WTC11 (cell line): ENCODE results near the gene ARHGAP26. TPM values are rescaled to one million over a fixed set of nuclear protein-coding genes. Genes with fewer than 3 reads are reported as not detected.

Experiments used
- ATAC-seq: fragments of 200-7000 bp; cut with Tn5 transposase; 2 replicates; pipeline ENCODE4 v1.10.0; 2021; ENCODE audit warnings: mild to moderate bottlenecking, moderate library complexity
- CTCF ChIA-PET: fragments of 300-600 bp; sonication (Branson Sonifier 250); formaldehyde crosslinking; loops from one replicate; lab custom pipeline; 2021; ENCODE audit warnings: antibody characterized with exemption; lab: Charles Lee
- POLR2A ChIA-PET: fragments of 350-600 bp; sonication (Branson Sonifier 250); formaldehyde crosslinking; loops from one replicate; lab custom pipeline; 2021; ENCODE audit warnings: antibody characterized with exemption; lab: Charles Lee
- DNase-seq: peaks from one replicate; pipeline ENCODE4 v3.0.0; 2021; ENCODE audit warnings: low spot score
- H3K27ac Mint-ChIP-seq: 2 replicates; pipeline ENCODE4 v1.8.0; 2021; ENCODE audit warnings: mixed read lengths
- H3K27me3 Mint-ChIP-seq: 2 replicates; pipeline ENCODE4 v1.8.0; 2021; ENCODE audit warnings: low read depth, mild to moderate bottlenecking, moderate library complexity, mixed read lengths
- H3K36me3 Mint-ChIP-seq: 2 replicates; pipeline ENCODE4 v1.8.0; 2021; ENCODE audit warnings: mixed read lengths
- H3K4me1 Mint-ChIP-seq: 2 replicates; pipeline ENCODE4 v1.8.0; 2022; ENCODE audit warnings: mixed read lengths
- H3K4me3 Mint-ChIP-seq: 2 replicates; pipeline ENCODE4 v1.8.0; 2021; ENCODE audit warnings: mild to moderate bottlenecking, moderate library complexity, mixed read lengths
- H3K9me3 Mint-ChIP-seq: 2 replicates; pipeline ENCODE4 v1.8.0; 2021; ENCODE audit warnings: mixed read lengths
- ATF3 ChIP-seq: sonication (generic); formaldehyde crosslinking; conservative IDR thresholded peaks from 2 replicates; pipeline ENCODE4 v1.8.1; 2022; ENCODE audit warnings: mild to moderate bottlenecking, missing genetic modification reagents
- CBFB ChIP-seq: sonication (generic); formaldehyde crosslinking; IDR thresholded peaks from 2 replicates; pipeline ENCODE4 v1.8.1; 2022; ENCODE audit warnings: mild to moderate bottlenecking, low read depth, missing genetic modification reagents
- CREM ChIP-seq: sonication (generic); formaldehyde crosslinking; IDR thresholded peaks from 2 replicates; pipeline ENCODE4 v1.8.1; 2022; ENCODE audit warnings: mild to moderate bottlenecking, missing genetic modification reagents, moderate library complexity
- FOXJ3 ChIP-seq: sonication (generic); formaldehyde crosslinking; IDR thresholded peaks from 2 replicates; pipeline ENCODE4 v1.9.0; 2021; ENCODE audit warnings: missing genetic modification reagents, mild to moderate bottlenecking, borderline replicate concordance
- JAZF1 ChIP-seq: fragments of 250-450 bp; sonication (Bioruptor Pico); IDR thresholded peaks from 2 replicates; pipeline ENCODE4 v1.9.0; 2021; ENCODE audit warnings: moderate library complexity, mild to moderate bottlenecking, inconsistent platforms
- NFE2L1 ChIP-seq: sonication (generic); formaldehyde crosslinking; IDR thresholded peaks from 2 replicates; pipeline ENCODE4 v1.8.1; 2023; ENCODE audit warnings: missing genetic modification reagents
- NR1H2 ChIP-seq: sonication (generic); formaldehyde crosslinking; IDR thresholded peaks from 2 replicates; pipeline ENCODE4 v1.9.0; 2021; ENCODE audit warnings: mild to moderate bottlenecking, moderate library complexity, missing genetic modification reagents
- PREB ChIP-seq: sonication (generic); formaldehyde crosslinking; IDR thresholded peaks from 2 replicates; pipeline ENCODE4 v1.8.1; 2022; ENCODE audit warnings: mild to moderate bottlenecking, missing genetic modification reagents, moderate library complexity, borderline replicate concordance
- PRRX2 ChIP-seq: fragments of 250-450 bp; sonication (Bioruptor Pico); IDR thresholded peaks from 2 replicates; pipeline ENCODE4 v1.8.0; 2021; ENCODE audit warnings: mild to moderate bottlenecking
- SMAD3 ChIP-seq: sonication (generic); formaldehyde crosslinking; IDR thresholded peaks from 2 replicates; pipeline ENCODE4 v1.8.0; 2022; ENCODE audit warnings: missing genetic modification reagents, mild to moderate bottlenecking, borderline replicate concordance
- SMAD4 ChIP-seq: sonication (generic); formaldehyde crosslinking; IDR thresholded peaks from 2 replicates; pipeline ENCODE4 v1.8.0; 2022; ENCODE audit warnings: mild to moderate bottlenecking, missing genetic modification reagents
- SP1 ChIP-seq: sonication (generic); formaldehyde crosslinking; conservative IDR thresholded peaks from 2 replicates; pipeline ENCODE4 v1.8.1; 2022; ENCODE audit warnings: missing genetic modification reagents
- USF1 ChIP-seq: sonication (generic); formaldehyde crosslinking; IDR thresholded peaks from 2 replicates; pipeline ENCODE4 v1.8.0; 2022; ENCODE audit warnings: mild to moderate bottlenecking, missing genetic modification reagents
- ZMAT4 ChIP-seq: fragments of 250-450 bp; sonication (Bioruptor Pico); IDR thresholded peaks from 2 replicates; pipeline ENCODE4 v1.9.0; 2021; ENCODE audit warnings: mild to moderate bottlenecking
- ZNF317 ChIP-seq: sonication (generic); formaldehyde crosslinking; IDR thresholded peaks from 2 replicates; pipeline ENCODE4 v1.8.1; 2023; ENCODE audit warnings: low read depth, mild to moderate bottlenecking, moderate library complexity, missing genetic modification reagents, borderline replicate concordance
- total RNA-seq: library from RNA; stranded (reverse); gene quantifications from 3 replicates; pipeline ENCODE4 v1.2.3, GENCODE V29; 2021
- TF ChIP-seq, protein P1 (sequence below): sonication (generic); formaldehyde crosslinking; IDR thresholded peaks from 2 replicates; pipeline ENCODE4 v1.8.1; 2022; ENCODE audit warnings: low read depth, mild to moderate bottlenecking, moderate library complexity, missing genetic modification reagents, borderline replicate concordance
- TF ChIP-seq, protein P2 (sequence below): fragments of 200-600 bp; IDR thresholded peaks from 2 replicates; pipeline ENCODE4 v1.8.0; 2022; ENCODE audit warnings: antibody characterized with exemption
- TF ChIP-seq, protein P3 (sequence below): sonication (generic); formaldehyde crosslinking; IDR thresholded peaks from 2 replicates; pipeline ENCODE4 v1.8.0; 2023; ENCODE audit warnings: missing genetic modification reagents, mild to moderate bottlenecking, borderline replicate concordance
- TF ChIP-seq, protein P4 (sequence below): sonication (generic); formaldehyde crosslinking; IDR thresholded peaks from 2 replicates; pipeline ENCODE4 v1.8.1; 2023; ENCODE audit warnings: mild to moderate bottlenecking, missing genetic modification reagents, moderate library complexity

ARHGAP26 gene
- total RNA-seq, 1 experiment from 2014 or later, result 22.3 TPM

- DNase-seq, result no peak
- no peaks in the 10 kb centered on the region for H3K9me3 Mint-ChIP-seq
- ATAC-seq, result no peak
- H3K27ac Mint-ChIP-seq, result peak overlapping the region; percentile 70; the same call in 1 of the 2 replicates
- CTCF ChIA-PET, result interaction anchor here (0.9 to 7.6 kb wide), 7 partner anchors 10 to 223 kb away, joined by 4 to 70 read pairs (median 21); no protein-coding TSS in a partner anchor
- peaks cover 41% of the 10 kb centered on the region for H3K4me1 Mint-ChIP-seq
- H3K27me3 Mint-ChIP-seq, result no peaks in the 10 kb centered on the region
- TF ChIP-seq ATF3 (CRISPR knock-in tag) (no peak), NR1H2 (CRISPR knock-in tag) (no peak), FOXJ3 (CRISPR knock-in tag) (no peak), CREM (no peak), SMAD3 (CRISPR knock-in tag) (no peak), PREB (no peak), NFE2L1 (CRISPR knock-in tag) (no peak), ZNF317 (CRISPR knock-in tag) (no peak)
- TF ChIP-seq, protein P1, sequence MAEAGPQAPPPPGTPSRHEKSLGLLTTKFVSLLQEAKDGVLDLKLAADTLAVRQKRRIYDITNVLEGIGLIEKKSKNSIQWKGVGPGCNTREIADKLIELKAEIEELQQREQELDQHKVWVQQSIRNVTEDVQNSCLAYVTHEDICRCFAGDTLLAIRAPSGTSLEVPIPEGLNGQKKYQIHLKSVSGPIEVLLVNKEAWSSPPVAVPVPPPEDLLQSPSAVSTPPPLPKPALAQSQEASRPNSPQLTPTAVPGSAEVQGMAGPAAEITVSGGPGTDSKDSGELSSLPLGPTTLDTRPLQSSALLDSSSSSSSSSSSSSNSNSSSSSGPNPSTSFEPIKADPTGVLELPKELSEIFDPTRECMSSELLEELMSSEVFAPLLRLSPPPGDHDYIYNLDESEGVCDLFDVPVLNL (CRISPR knock-in tag), result no peak
- TF ChIP-seq, protein P2, sequence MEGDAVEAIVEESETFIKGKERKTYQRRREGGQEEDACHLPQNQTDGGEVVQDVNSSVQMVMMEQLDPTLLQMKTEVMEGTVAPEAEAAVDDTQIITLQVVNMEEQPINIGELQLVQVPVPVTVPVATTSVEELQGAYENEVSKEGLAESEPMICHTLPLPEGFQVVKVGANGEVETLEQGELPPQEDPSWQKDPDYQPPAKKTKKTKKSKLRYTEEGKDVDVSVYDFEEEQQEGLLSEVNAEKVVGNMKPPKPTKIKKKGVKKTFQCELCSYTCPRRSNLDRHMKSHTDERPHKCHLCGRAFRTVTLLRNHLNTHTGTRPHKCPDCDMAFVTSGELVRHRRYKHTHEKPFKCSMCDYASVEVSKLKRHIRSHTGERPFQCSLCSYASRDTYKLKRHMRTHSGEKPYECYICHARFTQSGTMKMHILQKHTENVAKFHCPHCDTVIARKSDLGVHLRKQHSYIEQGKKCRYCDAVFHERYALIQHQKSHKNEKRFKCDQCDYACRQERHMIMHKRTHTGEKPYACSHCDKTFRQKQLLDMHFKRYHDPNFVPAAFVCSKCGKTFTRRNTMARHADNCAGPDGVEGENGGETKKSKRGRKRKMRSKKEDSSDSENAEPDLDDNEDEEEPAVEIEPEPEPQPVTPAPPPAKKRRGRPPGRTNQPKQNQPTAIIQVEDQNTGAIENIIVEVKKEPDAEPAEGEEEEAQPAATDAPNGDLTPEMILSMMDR, result no peak
- TF ChIP-seq, all 79 proteins: peak for 0
- POLR2A ChIA-PET, result no interaction called here
- no peak overlapping the region for H3K4me3 Mint-ChIP-seq
- no peaks in the 10 kb centered on the region for H3K36me3 Mint-ChIP-seq
Measured at GRCh38 chr5:142878638-142879037, 108.5 kb downstream of the ARHGAP26 start.

DNA sequence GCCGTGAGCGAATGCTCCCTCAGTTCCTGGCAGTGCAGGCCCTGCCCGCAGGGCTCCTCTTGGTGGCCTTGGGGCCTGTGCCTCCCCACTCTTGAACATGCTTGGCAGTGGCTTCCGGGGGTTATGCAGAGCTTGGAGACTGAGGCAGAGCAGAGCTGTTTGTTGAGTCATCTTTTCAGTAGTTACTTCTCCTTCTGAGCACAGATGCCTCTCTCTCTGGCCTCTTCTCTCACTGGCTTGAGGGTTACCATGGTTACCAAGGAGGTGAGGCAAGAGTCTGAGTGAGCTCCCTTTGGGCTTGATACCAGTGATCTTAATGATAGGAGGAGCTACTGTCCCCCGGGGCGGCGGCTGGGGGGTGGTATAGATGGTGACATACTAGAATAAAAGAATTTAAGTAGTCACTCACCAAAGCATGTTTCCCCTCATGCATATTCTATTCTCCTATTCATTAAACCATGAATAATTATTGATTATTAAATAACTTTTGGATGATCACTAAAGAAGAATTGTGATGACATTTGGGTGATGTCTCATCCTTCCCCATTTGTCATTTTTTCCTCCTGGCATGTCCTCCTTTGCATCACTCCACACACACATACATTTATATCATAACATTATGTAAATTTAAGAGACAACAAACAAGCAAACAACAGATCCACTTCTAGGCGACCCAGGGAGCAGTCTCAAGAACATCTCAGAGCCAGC, 111.1 kb downstream of the ARHGAP26 start:
- Mint-ChIP-seq H3K4me1 (peaks cover 44% of the 10 kb centered on the region), H3K36me3 (no peaks in the 10 kb centered on the region), H3K27me3 (no peaks in the 10 kb centered on the region), H3K9me3 (no peaks in the 10 kb centered on the region), H3K27ac (no peak overlapping the region; the same call in 1 of the 2 replicates), H3K4me3 (no peak overlapping the region)
- DNase-seq (no peak), ATAC-seq (peak; percentile 73)
- POLR2A ChIA-PET, result interaction anchor here (1.1 to 1.3 kb wide), 2 partner anchors 112 to 163 kb away, joined by 3 to 5 read pairs; no protein-coding TSS in a partner anchor
- CTCF ChIA-PET, result interaction anchor here (0.6 to 7.6 kb wide), 27 partner anchors 8 to 330 kb away, joined by 3 to 70 read pairs (median 6); partner anchors contain the start of gene ARHGAP26
- no peak for TF ChIP-seq SP1 (CRISPR knock-in tag)
- no peak for TF ChIP-seq CBFB (CRISPR knock-in tag)
- TF ChIP-seq JAZF1 (CRISPR knock-in tag), result no peak
- no peak for TF ChIP-seq SMAD4
- TF ChIP-seq, protein P3, sequence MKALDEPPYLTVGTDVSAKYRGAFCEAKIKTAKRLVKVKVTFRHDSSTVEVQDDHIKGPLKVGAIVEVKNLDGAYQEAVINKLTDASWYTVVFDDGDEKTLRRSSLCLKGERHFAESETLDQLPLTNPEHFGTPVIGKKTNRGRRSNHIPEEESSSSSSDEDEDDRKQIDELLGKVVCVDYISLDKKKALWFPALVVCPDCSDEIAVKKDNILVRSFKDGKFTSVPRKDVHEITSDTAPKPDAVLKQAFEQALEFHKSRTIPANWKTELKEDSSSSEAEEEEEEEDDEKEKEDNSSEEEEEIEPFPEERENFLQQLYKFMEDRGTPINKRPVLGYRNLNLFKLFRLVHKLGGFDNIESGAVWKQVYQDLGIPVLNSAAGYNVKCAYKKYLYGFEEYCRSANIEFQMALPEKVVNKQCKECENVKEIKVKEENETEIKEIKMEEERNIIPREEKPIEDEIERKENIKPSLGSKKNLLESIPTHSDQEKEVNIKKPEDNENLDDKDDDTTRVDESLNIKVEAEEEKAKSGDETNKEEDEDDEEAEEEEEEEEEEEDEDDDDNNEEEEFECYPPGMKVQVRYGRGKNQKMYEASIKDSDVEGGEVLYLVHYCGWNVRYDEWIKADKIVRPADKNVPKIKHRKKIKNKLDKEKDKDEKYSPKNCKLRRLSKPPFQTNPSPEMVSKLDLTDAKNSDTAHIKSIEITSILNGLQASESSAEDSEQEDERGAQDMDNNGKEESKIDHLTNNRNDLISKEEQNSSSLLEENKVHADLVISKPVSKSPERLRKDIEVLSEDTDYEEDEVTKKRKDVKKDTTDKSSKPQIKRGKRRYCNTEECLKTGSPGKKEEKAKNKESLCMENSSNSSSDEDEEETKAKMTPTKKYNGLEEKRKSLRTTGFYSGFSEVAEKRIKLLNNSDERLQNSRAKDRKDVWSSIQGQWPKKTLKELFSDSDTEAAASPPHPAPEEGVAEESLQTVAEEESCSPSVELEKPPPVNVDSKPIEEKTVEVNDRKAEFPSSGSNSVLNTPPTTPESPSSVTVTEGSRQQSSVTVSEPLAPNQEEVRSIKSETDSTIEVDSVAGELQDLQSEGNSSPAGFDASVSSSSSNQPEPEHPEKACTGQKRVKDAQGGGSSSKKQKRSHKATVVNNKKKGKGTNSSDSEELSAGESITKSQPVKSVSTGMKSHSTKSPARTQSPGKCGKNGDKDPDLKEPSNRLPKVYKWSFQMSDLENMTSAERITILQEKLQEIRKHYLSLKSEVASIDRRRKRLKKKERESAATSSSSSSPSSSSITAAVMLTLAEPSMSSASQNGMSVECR (CRISPR knock-in tag), result no peak
- TF ChIP-seq USF1, result no peak
- no peak for TF ChIP-seq PREB
- no peak for TF ChIP-seq PRRX2 (CRISPR knock-in tag)
- TF ChIP-seq, protein P4, sequence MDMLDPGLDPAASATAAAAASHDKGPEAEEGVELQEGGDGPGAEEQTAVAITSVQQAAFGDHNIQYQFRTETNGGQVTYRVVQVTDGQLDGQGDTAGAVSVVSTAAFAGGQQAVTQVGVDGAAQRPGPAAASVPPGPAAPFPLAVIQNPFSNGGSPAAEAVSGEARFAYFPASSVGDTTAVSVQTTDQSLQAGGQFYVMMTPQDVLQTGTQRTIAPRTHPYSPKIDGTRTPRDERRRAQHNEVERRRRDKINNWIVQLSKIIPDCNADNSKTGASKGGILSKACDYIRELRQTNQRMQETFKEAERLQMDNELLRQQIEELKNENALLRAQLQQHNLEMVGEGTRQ (CRISPR knock-in tag), result no peak
- no peak for TF ChIP-seq ZMAT4 (CRISPR knock-in tag)
